Activated T-cell treated with anti-CD3 and anti-CD28 coated beads, Interleukin-2, amount 50 U/mL, for 72 hours (primary cell): ENCODE measurements around the gene SEC14L2. TPM values are rescaled to one million over a fixed set of nuclear protein-coding genes. Genes with fewer than 3 reads are reported as not detected.
"Not testable (repeated sequence)": the region's sequence is repeated elsewhere in the genome, so short reads cannot be mapped to it uniquely, and the experiment has no call there.

Experiments used
- ATAC-seq, 2 donors: fragments of 150-1000 bp; cut with Tn5 transposase; replicated peaks in 1 of 2; 2 replicates each; pipeline ENCODE4 v1.10.0; 2021; ENCODE audit warnings: moderate library complexity in 2 of 2, mild to moderate bottlenecking in 1 of 2
- DNase-seq, 2 donors: peaks; one replicate each; pipeline ENCODE4 v3.0.0; 2021 to 2022; ENCODE audit warnings: mixed read lengths in 1 of 2
- H3K27ac Mint-ChIP-seq: one replicate; pipeline ENCODE4 v1.8.0; 2022; ENCODE audit warnings: mild to moderate bottlenecking, moderate library complexity, mixed read lengths
- H3K27me3 Mint-ChIP-seq: one replicate; pipeline ENCODE4 v1.8.0; 2022; ENCODE audit warnings: low read depth, mixed read lengths
- H3K36me3 Mint-ChIP-seq, 2 donors: one replicate each; pipeline ENCODE4 v1.8.0; 2022; ENCODE audit warnings: mixed read lengths in 2 of 2, mild to moderate bottlenecking in 1 of 2; ENCODE audit not compliant: insufficient read depth in 2 of 2
- H3K4me1 Mint-ChIP-seq: one replicate; pipeline ENCODE4 v1.8.0; 2022; ENCODE audit warnings: low read depth, mixed read lengths
- H3K4me3 Mint-ChIP-seq, 2 donors: one replicate each; pipeline ENCODE4 v1.8.0; 2022; ENCODE audit warnings: mild to moderate bottlenecking in 2 of 2, mixed read lengths in 2 of 2, moderate library complexity in 2 of 2
- H3K9me3 Mint-ChIP-seq, 2 donors: one replicate each; pipeline ENCODE4 v1.8.0; 2022; ENCODE audit warnings: mixed read lengths in 2 of 2
- total RNA-seq, 2 donors: library from RNA; stranded (reverse); gene quantifications; one replicate each; pipeline ENCODE4 v1.2.3, GENCODE V29; 2022

SEC14L2 gene
- total RNA-seq, 2 donors from 2014 or later = 15.3 to 19.0 TPM

DNA sequence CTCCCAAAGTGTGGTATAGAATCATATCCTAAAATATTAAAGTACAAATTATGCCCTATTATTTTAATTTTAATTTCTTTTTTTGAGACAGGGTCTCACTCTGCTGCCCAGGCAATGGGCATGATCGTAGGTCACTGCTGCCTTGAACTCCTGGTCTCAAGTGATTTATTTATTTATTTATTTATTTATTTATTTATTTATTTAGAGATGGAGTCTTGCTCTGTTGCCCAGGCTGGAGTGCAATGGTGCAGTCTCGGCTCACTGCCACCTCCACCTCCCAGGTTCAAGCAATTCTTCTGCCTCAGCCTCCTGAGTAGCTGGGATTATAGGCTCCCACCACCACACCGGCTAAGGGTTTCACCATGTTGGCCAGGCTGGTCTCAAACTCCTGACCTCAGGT is 4.2 kb downstream of the SEC14L2 start:
- H3K9me3 Mint-ChIP-seq, ATAC-seq, H3K36me3 Mint-ChIP-seq, H3K27me3 Mint-ChIP-seq, H3K4me3 Mint-ChIP-seq, H3K27ac Mint-ChIP-seq, DNase-seq: not testable (repeated sequence)
- peaks cover 27% of the 10 kb centered on the region for H3K4me1 Mint-ChIP-seq

DNA sequence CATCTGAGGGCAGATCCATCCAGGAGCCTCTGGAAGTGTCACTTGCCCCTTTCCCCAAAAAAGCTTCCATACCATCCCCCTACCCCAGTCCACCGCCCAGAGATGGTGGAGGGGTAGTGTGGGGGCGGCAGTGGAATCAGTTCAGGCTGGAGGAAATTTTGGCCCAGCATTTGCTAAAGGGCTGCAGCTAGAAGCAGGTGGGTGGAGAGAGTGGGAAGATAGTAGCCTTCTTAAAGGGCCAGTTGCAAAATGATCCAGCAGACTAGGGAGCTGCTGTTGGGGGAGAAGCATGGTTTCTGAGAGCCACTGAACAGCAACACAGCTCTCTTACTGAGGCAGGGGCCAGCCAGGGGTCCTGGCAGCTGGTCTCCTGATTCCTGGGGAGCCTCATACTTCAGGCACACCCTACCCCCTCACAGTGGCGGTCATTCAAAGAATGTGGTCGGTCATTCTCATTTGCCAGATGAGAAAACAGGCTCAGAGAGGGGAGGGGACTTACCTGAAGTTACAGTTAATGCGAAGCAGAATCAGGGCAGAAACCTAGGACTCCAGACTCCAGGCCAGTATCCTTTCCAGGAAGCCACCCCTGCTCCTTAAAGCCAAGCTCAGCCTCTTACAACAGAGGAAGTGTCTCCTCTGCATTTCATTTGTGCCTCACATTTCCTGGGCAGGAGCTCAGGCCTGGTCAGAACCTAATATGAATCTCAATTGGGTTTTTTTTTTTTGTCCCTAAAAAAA is 5.4 kb downstream of the SEC14L2 start:
- Mint-ChIP-seq H3K27me3 (no peaks in the 10 kb centered on the region), H3K4me3 (no peak overlapping the region), H3K9me3 (no peaks in the 10 kb centered on the region), H3K27ac (peak overlapping the region; percentile 38), H3K4me1 (peaks cover 18% of the 10 kb centered on the region), H3K36me3 (peaks cover 0 to 5% of the 10 kb centered on the region in 2 donors)
- ATAC-seq = no peak
- no peak for DNase-seq

DNA sequence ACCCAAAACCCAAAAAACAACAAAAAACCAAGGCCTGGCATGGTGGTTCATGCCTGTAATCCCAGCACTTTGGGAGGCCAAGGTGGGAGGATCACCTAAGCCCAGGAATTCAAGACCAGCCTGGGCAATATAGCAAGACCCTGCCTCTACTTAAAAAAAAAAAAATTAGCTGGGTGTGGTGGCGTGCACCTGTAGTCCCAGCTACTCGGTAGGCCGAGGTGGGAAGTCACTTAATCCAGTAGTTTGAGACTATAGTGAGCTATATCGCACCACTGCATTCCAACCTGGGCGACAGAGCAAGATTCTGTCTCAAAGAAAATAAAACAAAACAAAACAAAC is 5.9 kb downstream of the SEC14L2 start:
- peaks cover 16% of the 10 kb centered on the region for H3K4me1 Mint-ChIP-seq

DNA sequence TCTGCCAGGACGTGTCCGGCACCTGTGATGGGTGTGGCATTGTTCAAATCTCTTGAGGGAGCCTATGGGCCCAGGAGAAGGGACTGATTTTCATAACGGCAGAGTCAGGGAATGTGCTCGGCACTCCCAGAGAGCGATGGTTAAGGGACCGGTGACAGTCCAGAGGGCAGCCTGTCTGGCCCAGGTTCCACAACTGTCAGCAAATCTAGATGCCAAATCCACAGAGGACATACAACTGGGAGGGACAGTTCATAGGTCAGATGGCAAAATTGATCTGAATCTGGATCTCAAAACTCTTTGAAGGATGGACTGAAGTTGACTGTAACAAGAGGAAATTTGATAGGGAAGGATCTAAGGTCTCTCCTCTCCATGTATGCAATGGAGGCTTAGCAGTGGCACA is 7.5 kb downstream of the SEC14L2 start:
- Mint-ChIP-seq H3K36me3 (peaks cover 0 to 5% of the 10 kb centered on the region in 2 donors), H3K9me3 (no peaks in the 10 kb centered on the region), H3K27ac (no peak overlapping the region), H3K4me1 (peaks cover under 1% of the 10 kb centered on the region), H3K27me3 (no peaks in the 10 kb centered on the region), H3K4me3 (no peak overlapping the region)
- ATAC-seq = no peak
- no peak for DNase-seq

More for the DNA sequence above, 5.9 kb downstream of the SEC14L2 start:
- H3K27me3 Mint-ChIP-seq, H3K4me3 Mint-ChIP-seq, H3K9me3 Mint-ChIP-seq, H3K36me3 Mint-ChIP-seq, ATAC-seq, H3K27ac Mint-ChIP-seq, DNase-seq: not testable (repeated sequence)

DNA sequence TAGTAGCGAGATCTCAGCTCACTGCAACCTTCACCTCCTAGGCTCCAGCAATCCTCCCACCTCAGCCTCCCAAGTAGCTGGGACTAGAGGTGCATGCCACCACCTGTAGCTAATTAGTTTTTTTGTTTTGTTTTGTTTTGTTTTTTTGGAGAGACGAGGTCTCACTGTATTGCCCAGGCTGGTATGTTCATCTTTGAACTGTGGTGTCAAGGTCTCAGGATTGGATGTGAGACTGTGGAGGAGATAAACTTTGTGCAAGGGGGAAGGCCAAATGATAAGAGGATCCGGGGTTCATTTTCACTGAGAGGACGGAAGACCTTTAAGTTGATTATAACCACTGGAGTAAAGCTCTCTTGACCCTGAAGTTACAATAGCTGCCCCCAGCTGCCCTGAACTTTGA is 8.9 kb downstream of the SEC14L2 start:
- Mint-ChIP-seq H3K27me3 (no peaks in the 10 kb centered on the region), H3K4me1 (peaks cover under 1% of the 10 kb centered on the region), H3K9me3 (no peaks in the 10 kb centered on the region), H3K4me3 (no peak overlapping the region), H3K36me3 (peaks cover under 1 to 5% of the 10 kb centered on the region in 2 donors), H3K27ac (no peak overlapping the region)
- no peak for DNase-seq
- no peak for ATAC-seq

DNA sequence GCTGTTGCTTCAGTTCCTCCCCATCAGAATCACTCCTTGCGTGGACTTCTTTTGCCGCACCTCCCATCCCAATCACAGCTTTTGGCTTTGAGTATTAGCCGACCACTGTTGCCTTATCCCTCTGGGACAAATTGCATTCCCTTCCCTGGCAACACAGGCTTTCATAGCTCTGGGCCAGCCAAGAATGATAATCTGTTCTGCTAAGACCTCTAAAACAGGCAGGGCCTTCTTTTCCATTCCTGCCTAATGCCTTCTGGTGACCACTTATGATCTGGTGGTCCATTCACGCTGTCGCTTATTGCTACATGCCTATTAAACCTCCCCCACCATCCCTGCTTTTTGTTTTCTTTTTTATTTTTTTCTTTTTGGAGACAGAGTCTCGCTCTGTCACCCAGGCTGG is 9.6 kb downstream of the SEC14L2 start:
- no peak overlapping the region for H3K4me3 Mint-ChIP-seq
- H3K4me1 Mint-ChIP-seq = peaks cover 6% of the 10 kb centered on the region
- no peak for DNase-seq
- no peak overlapping the region for H3K27ac Mint-ChIP-seq
- H3K27me3 Mint-ChIP-seq = no peaks in the 10 kb centered on the region
- no peak for ATAC-seq
- H3K36me3 Mint-ChIP-seq = peaks cover 2 to 11% of the 10 kb centered on the region in 2 donors
- no peaks in the 10 kb centered on the region for H3K9me3 Mint-ChIP-seq

DNA sequence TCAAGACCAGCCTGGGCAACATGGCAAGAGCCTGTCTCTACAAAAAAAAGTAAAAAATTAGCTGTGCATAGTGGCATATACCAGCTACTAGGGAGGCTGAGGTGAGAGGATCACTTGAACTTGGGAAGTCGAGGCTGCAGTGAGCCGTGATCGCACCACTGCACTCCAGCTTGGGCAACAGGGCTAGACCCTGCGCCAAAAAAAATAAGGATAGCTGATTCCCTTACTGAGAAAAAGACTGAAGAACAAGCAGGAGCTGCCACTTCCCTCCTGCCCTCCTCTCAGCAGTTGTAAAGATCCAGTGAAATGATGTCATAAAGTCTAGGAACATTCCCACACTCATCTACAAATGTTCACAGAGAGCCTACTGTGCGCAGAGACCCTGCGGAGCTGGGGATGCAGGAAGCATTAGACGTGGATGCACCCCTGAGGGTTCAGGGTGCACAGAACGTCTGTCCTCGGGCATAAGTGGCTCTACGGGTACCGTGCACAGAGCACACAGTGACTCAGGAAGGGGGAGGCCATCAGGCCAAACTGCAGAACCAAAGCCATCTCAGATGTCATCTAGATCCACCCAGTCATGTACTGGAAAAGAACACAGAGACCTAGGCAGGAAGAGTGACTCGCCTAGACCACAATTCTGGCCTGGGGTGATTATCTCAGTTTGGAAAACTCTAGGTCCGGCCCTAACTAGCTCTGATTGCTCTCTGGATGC is 11.7 kb downstream of the SEC14L2 start:
- Mint-ChIP-seq H3K36me3 (peaks cover 8 to 19% of the 10 kb centered on the region in 2 donors), H3K4me3 (no peak overlapping the region), H3K27ac (no peak overlapping the region), H3K27me3 (no peaks in the 10 kb centered on the region), H3K9me3 (no peaks in the 10 kb centered on the region), H3K4me1 (peaks cover 26% of the 10 kb centered on the region)
- ATAC-seq (peak; percentile 39 to 53), DNase-seq (no peak)

DNA sequence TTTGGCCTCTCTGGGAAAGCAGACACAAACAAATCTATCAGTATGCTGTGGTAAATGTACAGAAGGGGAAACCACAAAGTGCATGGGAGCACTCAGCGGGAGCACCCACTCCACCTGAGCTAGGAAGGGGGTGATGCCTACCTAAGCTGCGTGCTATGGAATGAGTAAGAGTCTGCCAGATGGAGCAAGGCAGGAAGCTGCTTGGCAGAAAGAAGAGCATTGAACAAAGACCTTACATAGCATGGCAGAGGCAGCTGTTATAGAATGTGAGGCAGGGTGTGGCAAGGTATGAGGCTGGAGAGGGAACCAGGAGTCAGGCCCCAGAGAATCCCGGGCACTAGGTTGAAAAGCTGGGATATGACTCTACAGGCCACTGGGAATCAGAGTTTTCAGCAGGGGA is 15.0 kb downstream of the SEC14L2 start:
- ATAC-seq (no peak), DNase-seq (no peak)
- peaks cover 8 to 25% of the 10 kb centered on the region in 2 donors for H3K36me3 Mint-ChIP-seq
- H3K4me3 Mint-ChIP-seq = no peak overlapping the region
- H3K4me1 Mint-ChIP-seq = peaks cover 43% of the 10 kb centered on the region
- H3K27ac Mint-ChIP-seq = no peak overlapping the region
- H3K27me3 Mint-ChIP-seq = no peaks in the 10 kb centered on the region
- no peaks in the 10 kb centered on the region for H3K9me3 Mint-ChIP-seq

DNA sequence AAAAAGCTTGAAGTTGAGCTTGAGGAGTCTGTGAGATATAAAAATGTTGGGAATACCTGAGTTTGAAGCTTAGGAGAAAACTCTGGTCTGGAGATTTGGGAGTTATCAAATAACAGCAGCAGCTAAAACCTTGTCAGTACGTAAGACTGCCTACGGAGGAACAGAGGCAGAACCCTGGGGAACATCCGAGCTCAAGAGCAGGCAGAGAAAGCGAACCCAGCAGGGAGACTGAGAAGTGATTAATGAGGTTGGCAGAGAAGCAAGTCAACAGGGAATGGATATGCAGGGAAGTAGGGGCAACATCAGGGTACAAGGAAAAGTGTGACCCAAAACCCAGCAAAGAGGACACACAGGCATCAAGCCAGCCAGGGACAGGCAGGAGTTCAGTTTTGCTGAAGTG is 16.2 kb downstream of the SEC14L2 start:
- peak overlapping the region; percentile 3 for H3K27ac Mint-ChIP-seq

DNA sequence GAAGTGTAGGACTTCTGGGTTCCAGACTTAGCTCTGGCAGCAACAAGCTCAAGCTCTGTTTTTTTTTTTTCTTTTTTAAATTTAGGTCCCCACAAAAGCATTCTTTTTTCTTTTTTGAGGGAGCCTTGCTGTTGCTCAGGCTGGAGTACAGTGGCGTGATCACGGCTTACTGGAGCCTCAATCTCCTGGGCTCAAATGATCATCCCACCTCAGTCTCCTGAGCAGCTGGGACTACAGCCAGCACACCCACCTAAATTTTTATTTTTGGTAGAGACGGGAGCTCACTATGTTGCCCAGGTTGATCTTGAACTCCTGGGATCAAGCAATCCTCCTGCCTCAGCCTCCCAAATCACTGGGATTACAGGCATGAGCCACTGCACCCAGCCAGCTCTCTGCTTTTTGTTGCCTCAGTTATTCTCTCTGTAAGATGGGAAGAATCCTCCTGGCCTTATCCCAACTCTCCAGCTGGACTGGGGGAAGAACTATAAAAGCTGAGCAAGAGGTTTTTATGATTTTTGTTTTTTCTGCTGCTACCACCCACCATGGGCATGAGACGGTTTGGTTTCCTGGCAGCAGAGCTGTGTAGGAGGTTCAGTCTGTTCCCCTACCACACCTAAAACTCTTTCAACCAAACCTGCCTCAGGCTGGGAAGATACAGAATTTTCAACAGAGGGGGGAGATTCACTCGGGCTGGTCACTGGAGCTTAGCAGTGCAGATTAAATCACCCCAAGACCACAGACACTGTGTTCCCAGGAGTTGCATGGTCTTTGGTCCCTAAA is 17.1 kb downstream of the SEC14L2 start:
- peaks cover 9 to 29% of the 10 kb centered on the region in 2 donors for H3K36me3 Mint-ChIP-seq
- peaks cover 43% of the 10 kb centered on the region for H3K4me1 Mint-ChIP-seq
- peak overlapping the region; percentile 4 to 24 for H3K4me3 Mint-ChIP-seq
- DNase-seq = no peak
- no peaks in the 10 kb centered on the region for H3K9me3 Mint-ChIP-seq
- H3K27ac Mint-ChIP-seq = peak overlapping the region; percentile 84
- peak; percentile 56 to 60 for ATAC-seq
- H3K27me3 Mint-ChIP-seq = no peaks in the 10 kb centered on the region

More for the DNA sequence above, 16.2 kb downstream of the SEC14L2 start:
- peaks cover 43% of the 10 kb centered on the region for H3K4me1 Mint-ChIP-seq
- no peaks in the 10 kb centered on the region for H3K9me3 Mint-ChIP-seq
- peak overlapping the region in 1 of 2 donors; percentile 23 for H3K4me3 Mint-ChIP-seq
- ATAC-seq (no peak), DNase-seq (no peak)
- no peaks in the 10 kb centered on the region for H3K27me3 Mint-ChIP-seq
- H3K36me3 Mint-ChIP-seq = peaks cover 8 to 26% of the 10 kb centered on the region in 2 donors

DNA sequence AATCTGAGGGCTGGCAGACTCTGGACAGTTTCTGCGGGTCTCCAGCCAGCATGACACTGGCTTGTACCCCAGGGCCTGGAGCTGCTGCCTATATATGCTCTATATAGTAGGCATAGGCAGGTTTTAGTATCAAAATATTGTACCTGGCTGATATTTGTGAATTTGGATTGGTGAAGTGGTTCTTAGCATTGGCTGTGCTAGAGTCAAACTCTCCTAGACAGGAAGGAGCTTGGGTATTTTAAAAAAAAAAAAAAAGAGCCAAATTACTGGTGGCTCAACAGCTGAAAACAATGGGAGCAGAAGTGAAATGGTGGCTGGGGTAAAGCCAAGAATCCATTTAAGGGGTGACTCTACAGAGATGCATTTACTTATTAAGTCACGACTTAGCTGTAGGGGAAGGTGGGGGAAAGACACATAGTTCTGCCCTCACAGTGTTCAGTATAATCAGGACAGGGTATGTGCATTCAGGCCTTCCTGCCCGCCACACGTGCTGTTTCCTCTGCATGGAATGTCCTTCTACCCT is 17.8 kb downstream of the SEC14L2 start:
- DNase-seq = no peak
- H3K9me3 Mint-ChIP-seq = no peaks in the 10 kb centered on the region
- H3K4me3 Mint-ChIP-seq = peak overlapping the region in 1 of 2 donors; percentile 24
- peak overlapping the region; percentile 84 for H3K27ac Mint-ChIP-seq
- peaks cover 43% of the 10 kb centered on the region for H3K4me1 Mint-ChIP-seq
- ATAC-seq = peak; percentile 30 to 31
- H3K36me3 Mint-ChIP-seq = peaks cover 9 to 34% of the 10 kb centered on the region in 2 donors
- no peaks in the 10 kb centered on the region for H3K27me3 Mint-ChIP-seq

DNA sequence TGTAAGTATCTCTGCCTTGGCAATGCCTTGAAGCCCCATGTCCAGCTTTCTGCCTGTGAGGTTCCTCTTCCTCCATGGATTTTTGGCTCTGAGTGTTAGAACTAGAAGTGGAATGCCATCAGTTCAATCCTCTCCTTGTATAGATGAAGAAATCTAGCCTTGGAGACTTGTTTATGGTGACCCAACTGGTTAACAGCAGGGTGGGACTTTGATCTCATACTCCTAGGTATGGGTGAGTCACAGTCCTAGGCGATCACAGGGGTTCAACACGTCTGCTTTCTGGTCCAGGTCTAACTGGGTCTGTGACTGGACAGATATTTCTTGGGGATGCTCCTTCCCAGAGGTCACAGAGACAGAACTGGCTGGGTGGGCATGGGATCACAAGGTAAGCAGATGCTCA is 19.6 kb downstream of the SEC14L2 start:
- ATAC-seq (no peak), DNase-seq (no peak)
- no peaks in the 10 kb centered on the region for H3K27me3 Mint-ChIP-seq
- no peak overlapping the region for H3K4me3 Mint-ChIP-seq
- peaks cover 54% of the 10 kb centered on the region for H3K4me1 Mint-ChIP-seq
- peaks cover 9 to 32% of the 10 kb centered on the region in 2 donors for H3K36me3 Mint-ChIP-seq
- no peak overlapping the region for H3K27ac Mint-ChIP-seq
- no peaks in the 10 kb centered on the region for H3K9me3 Mint-ChIP-seq

DNA sequence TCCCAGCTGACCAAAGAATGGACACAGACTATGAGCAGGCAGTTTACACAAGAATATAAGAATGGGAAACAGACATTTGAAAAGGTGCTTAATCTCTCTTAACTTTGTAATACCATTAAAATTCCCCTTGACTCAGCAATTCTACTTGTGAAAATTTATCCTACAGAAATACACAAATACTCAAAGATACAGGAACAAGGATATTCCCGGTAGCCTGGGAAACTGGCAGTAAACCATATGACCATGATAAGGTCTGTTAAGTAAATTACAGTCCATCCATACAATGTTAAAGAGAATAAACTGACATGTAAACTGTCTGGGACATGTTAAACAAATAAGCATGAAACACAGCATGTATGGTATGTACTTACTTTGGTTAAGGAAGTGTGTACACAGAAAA is 20.0 kb downstream of the SEC14L2 start:
- no peak for ATAC-seq
- no peak overlapping the region for H3K4me3 Mint-ChIP-seq
- H3K4me1 Mint-ChIP-seq = peaks cover 55% of the 10 kb centered on the region
- no peaks in the 10 kb centered on the region for H3K9me3 Mint-ChIP-seq
- H3K27me3 Mint-ChIP-seq = no peaks in the 10 kb centered on the region
- no peak for DNase-seq
- peaks cover 7 to 30% of the 10 kb centered on the region in 2 donors for H3K36me3 Mint-ChIP-seq
- no peak overlapping the region for H3K27ac Mint-ChIP-seq
